Ovary (tissue), 3 donors: ENCODE measurements around the gene PHACTR3.

Experiments used
- EP300 ChIP-seq: sonication (generic); formaldehyde crosslinking; IDR thresholded peaks from one replicate; pipeline ENCODE4 v1.6.1; 2017; ENCODE audit warnings: antibody characterized with exemption
- TF ChIP-seq, protein P1 (sequence below), 3 donors: fragments of 450-650 bp in 2 of 3; fragments of 200-600 bp in 1 of 3; IDR thresholded peaks; one replicate each; pipeline versions ENCODE4 v1.5.1 to v1.8.0; 2016 to 2022; ENCODE audit warnings: antibody characterized with exemption in 3 of 3, mild to moderate bottlenecking in 1 of 3
- donor health status: DM: no; HTN: no; CAD: no.

DNA sequence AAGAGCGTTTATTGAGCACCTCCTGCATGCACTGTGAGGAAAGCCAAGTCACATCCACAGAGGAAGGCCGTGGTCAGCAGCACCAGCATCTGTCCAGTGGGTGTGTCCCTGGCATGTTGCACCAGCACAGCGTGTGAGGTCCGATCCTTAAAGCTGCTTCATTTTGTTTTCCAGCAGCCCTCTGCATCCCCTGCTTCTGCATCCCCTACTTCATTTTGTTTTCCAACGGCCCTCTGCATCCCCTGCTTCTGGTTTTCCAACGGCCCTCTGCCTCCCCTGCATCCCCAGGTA, 181.3 kb downstream of the PHACTR3 start:
- TF ChIP-seq, protein P1, sequence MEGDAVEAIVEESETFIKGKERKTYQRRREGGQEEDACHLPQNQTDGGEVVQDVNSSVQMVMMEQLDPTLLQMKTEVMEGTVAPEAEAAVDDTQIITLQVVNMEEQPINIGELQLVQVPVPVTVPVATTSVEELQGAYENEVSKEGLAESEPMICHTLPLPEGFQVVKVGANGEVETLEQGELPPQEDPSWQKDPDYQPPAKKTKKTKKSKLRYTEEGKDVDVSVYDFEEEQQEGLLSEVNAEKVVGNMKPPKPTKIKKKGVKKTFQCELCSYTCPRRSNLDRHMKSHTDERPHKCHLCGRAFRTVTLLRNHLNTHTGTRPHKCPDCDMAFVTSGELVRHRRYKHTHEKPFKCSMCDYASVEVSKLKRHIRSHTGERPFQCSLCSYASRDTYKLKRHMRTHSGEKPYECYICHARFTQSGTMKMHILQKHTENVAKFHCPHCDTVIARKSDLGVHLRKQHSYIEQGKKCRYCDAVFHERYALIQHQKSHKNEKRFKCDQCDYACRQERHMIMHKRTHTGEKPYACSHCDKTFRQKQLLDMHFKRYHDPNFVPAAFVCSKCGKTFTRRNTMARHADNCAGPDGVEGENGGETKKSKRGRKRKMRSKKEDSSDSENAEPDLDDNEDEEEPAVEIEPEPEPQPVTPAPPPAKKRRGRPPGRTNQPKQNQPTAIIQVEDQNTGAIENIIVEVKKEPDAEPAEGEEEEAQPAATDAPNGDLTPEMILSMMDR (IDR thresholded peaks at IDR 0.05): no peak
- no peak for TF ChIP-seq EP300
